ENCODE measurements around the gene RIPOR3.

DNA sequence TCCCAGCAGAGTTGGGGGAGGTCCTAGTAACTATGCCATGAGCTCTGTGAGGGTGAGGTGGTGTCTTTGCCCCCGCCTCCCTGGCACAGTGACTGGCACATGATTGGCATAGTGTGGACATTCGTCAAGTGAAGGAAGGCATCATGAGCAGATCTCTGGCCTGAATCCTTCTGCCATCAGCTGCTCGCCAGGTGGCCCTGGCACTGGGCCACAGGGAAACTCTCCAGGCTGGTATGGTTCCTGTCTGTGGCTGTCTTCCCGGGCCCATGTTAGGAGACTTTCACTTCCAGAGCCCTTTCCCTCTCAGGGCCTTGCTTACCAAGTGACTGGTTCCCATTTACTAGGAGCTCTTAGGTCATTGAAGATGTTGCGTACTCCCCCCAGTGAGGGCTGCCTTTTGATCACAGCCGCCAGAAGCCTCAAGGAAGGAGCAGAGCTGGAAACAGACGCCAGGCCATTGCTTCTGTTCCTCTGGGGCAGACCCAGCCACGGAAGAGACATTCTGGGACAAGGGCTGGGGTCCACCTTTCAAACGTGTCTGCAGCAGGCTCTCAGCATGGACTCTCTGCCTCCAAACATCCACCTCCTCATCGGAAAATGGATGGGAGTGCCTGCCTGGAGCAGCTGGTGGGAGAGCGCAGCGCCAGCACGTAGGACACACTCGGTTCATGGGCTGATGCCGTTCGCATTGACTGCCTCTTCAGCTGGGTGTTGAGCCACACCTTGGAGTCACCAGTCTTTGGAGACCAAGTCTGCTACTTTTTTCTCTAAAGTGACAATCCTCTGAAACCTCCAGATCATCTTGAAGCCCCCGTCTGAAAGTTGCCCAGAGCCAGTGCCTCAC, 113.9 kb downstream of the RIPOR3 start:
- TF ChIP-seq ATF3 (IDR thresholded peaks at IDR 0.05) (no peak), RXRA (IDR thresholded peaks at IDR 0.05) (peak; percentile 18 to 58), GABPA (IDR thresholded peaks at IDR 0.05 in 1 of 2, conservative IDR thresholded peaks at IDR 0.05 in 1 of 2) (no peak), TAF1 (conservative IDR thresholded peaks at IDR 0.05) (no peak), SP1 (IDR thresholded peaks at IDR 0.05) (no peak), ZBTB33 (IDR thresholded peaks at IDR 0.05) (no peak)
- TF ChIP-seq, protein P1, sequence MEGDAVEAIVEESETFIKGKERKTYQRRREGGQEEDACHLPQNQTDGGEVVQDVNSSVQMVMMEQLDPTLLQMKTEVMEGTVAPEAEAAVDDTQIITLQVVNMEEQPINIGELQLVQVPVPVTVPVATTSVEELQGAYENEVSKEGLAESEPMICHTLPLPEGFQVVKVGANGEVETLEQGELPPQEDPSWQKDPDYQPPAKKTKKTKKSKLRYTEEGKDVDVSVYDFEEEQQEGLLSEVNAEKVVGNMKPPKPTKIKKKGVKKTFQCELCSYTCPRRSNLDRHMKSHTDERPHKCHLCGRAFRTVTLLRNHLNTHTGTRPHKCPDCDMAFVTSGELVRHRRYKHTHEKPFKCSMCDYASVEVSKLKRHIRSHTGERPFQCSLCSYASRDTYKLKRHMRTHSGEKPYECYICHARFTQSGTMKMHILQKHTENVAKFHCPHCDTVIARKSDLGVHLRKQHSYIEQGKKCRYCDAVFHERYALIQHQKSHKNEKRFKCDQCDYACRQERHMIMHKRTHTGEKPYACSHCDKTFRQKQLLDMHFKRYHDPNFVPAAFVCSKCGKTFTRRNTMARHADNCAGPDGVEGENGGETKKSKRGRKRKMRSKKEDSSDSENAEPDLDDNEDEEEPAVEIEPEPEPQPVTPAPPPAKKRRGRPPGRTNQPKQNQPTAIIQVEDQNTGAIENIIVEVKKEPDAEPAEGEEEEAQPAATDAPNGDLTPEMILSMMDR (IDR thresholded peaks at IDR 0.05; ENCODE audit: low read depth, low read length, missing input control): no peak
- TF ChIP-seq, protein P2, sequence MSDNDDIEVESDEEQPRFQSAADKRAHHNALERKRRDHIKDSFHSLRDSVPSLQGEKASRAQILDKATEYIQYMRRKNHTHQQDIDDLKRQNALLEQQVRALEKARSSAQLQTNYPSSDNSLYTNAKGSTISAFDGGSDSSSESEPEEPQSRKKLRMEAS (IDR thresholded peaks at IDR 0.05): no peak
- TF ChIP-seq, protein P3, sequence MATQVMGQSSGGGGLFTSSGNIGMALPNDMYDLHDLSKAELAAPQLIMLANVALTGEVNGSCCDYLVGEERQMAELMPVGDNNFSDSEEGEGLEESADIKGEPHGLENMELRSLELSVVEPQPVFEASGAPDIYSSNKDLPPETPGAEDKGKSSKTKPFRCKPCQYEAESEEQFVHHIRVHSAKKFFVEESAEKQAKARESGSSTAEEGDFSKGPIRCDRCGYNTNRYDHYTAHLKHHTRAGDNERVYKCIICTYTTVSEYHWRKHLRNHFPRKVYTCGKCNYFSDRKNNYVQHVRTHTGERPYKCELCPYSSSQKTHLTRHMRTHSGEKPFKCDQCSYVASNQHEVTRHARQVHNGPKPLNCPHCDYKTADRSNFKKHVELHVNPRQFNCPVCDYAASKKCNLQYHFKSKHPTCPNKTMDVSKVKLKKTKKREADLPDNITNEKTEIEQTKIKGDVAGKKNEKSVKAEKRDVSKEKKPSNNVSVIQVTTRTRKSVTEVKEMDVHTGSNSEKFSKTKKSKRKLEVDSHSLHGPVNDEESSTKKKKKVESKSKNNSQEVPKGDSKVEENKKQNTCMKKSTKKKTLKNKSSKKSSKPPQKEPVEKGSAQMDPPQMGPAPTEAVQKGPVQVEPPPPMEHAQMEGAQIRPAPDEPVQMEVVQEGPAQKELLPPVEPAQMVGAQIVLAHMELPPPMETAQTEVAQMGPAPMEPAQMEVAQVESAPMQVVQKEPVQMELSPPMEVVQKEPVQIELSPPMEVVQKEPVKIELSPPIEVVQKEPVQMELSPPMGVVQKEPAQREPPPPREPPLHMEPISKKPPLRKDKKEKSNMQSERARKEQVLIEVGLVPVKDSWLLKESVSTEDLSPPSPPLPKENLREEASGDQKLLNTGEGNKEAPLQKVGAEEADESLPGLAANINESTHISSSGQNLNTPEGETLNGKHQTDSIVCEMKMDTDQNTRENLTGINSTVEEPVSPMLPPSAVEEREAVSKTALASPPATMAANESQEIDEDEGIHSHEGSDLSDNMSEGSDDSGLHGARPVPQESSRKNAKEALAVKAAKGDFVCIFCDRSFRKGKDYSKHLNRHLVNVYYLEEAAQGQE (IDR thresholded peaks at IDR 0.05): no peak

Measured in liver (tissue), 3 donors.